DOHH2 (cell line): Measurements from ENCODE around the gene ICAM1.

Experiments
- CTCF ChIP-seq: fragments of 200-600 bp; sonication (generic); IDR thresholded peaks from one replicate; pipeline ENCODE4 v1.5.1; 2014; ENCODE audit warnings: antibody characterized with exemption, mild to moderate bottlenecking, low read depth, low read length; ENCODE audit not compliant: poor library complexity, severe bottlenecking
- EZH2phosphoT487 ChIP-seq: fragments of 200-600 bp; sonication (generic); IDR thresholded peaks from 2 replicates; pipeline ENCODE4 v1.6.1; 2017; ENCODE audit warnings: borderline replicate concordance, mild to moderate bottlenecking, antibody characterized with exemption, low read length, moderate library complexity, mixed read lengths

GRCh38 chr19:10271543-10272086 lies 695 bp downstream of the ICAM1 start:
- no peak for TF ChIP-seq CTCF
- TF ChIP-seq EZH2phosphoT487 = no peak
